CD4-positive, alpha-beta T cell treated with Interleukin-4 for 1 hour (primary cell): ENCODE results near the gene HOXA11.

Experiments
- DNase-seq, 2 donors: peaks; one replicate each; pipeline ENCODE4 v3.0.0-alpha.2; 2020 to 2022

Gene HOXA11

DNA sequence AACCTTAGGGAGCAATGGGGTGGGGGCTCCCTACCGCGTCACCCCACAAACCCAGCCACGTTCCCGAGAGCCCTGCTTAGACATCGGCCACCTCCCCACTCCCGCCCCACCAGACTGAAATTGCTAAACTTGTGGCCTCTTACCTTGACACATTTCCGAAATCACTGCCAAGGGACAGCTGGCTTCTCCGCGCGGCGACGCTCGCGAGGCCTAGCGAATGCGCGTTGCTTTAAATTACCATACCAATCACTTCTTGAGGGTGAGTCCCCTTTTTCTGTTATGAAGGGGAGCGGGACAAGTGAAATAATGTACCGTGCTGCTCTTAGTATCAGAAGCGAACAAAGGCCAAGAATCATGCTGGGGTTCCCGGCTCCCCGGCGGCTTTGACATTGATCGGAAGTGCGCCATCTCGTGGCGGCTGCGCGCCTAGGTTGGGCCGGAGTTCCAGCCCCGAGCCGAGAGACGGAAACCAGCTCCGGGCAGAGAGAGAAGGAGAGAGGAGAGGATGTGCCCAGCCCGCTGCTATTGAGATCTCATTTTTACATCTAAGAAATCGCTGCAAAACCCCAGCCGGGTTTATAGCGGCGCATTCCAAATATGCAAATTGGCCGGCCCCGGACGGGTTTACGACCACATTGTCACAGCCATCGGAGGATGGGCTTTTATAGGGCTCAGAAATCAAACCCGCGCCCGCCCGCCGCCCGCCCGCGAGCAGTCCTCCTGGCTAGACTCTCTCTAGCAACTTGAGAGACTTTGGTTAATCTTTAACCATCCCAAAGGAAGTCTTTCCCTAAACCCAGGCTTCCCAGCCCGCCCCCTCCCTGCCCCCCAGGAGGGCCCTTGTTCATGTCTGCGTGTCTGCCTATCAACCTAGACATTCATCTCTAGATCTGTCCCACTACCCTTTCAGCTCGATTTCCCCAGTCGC is 5.3 kb downstream of the HOXA11 start:
- DNase-seq: peak; percentile 55 to 62

DNA sequence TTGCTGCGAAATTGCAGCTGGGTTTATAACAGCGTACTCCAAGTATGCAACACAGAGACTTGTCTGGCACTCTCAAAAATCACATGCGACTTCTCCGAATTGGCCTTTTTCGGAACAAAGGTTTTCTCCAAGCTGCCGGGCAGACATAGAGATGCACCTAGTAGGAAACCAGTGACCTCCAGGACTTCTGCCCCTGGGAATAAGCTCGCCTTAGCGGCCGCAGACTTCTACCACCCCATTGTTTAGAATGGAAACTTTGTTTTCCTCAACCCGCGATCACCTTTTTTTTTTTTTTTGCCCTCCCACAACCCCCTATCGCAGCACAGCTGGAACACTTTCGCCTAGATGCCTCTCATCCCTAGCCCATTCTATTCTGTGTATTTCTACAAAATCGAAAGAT is 6.0 kb downstream of the HOXA11 start:
- no peak for DNase-seq

DNA sequence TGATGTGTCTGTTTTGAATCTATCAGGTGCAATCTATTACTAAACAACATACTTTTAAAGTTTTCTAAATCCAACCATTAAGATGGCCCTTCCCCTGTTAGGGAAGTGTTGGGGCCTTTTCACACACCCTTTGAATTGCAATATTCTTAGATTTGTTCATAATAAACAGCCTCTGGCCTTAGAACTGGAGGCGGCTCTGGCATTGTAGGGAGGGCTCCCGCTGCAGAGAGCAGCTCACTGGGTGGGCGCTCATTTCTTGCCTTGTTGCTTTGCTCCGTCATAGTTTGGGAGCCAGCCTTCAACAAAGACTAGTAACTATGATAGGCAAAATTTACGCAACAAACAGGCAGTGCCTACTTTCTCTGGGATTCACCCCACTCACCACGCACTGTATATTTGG is 6.7 kb downstream of the HOXA11 start:
- DNase-seq: no peak

GRCh38 chr7:27177795-27178320 is 7.2 kb downstream of the HOXA11 start:
- DNase-seq: no peak

DNA sequence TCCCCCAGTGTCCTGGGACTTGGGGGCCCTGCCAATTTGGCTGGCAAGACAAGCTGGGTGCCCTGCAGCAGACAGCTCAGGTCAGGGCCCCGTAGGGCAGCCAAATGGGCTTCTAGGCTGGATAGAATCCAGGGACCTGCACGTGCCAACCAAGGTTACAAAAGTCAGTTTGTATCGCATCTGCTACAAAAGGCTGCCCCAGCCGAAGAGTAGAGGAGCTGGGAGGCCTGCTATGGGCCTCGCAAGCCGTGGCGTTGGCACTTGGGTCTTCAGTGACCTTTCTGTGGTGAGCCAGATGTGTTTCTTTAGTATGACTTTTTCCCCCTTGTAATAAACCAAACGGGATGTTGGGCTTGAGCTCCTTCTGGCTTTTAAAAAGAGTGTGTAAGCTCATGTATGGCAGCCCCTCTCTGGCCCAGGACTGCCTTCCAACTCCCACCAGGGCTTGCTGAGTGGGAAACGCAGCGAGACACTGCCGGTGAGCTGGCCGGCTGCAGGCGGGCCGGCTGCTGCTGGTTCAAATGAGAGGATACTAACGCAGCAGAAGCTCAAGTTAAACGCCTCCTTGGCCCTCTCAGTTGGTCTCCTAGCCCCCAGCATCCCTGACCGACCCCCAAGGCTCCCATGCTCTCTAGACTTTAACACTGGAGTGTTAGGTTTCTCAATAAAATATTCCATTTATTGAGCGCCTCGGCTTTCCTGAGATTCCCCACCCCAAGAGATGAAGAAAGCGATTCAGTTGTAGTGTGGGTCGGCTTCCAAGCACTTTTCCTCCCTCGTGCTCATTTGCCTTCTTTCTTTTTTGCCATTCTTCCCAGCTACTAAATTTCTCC is 7.9 kb downstream of the HOXA11 start:
- peak in 1 of 2 donors; percentile 8 for DNase-seq

DNA sequence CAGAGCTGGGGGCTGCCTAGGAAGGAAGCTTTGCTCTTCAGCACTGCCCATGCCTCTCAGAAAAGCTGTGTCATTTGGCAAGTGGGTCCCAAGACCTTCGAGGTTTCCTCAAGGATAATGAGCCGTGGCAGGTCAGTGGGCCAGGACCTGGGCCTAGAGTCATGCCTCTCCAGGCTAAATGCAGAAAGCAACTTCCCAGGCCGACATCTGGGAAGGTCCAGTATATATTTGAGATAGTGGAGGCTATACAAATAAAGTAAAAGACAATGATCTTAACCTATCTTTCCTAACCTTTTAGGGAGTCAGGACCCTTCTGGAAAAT is 8.5 kb downstream of the HOXA11 start:
- no peak for DNase-seq

DNA sequence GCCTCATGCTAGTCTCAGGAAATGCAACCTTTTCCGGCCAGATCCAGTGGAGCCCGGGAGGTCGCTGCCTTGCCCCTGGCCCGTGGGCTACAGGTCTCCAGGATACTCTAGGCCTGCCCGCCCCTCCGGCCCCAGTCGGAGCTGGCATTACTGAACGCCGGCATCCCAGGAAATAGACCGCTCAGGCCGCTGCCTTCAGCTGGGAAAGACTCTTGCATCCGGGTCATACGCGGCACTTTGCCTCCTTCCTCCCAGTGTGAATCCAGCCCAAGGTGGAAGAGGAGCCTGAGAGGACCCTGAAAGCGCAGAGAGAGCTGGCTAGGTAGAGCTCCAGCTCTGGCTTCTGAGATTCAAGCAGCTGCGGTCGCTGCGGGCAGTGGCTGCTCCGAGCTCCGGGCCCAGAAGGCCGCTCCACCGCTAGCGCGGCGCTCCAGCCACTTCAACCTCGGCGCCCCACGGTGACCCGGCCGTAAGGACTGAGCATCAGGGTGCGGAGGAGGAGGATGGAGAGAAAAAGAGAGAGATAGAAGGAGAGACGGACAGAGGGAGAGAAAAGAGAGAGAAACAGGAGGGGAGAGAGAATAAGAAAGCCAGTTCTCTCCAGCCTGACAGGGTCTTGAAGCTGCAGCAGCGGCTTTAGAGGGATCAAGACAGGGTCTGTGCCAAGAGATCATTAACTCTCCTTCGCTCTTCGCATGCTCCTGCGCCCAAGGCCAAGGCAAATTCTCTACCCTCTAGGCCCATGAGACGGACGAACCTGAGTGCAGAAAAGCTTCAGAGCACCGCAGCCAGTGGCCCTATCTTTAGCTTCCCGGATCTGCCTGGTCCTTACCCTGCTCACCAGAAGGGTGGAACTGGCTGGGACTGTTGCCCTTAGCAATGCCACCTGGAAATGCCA is 9.2 kb downstream of the HOXA11 start:
- DNase-seq: peak in 1 of 2 donors; percentile 9

- DNase-seq: no peak
Observed at GRCh38 chr7:27174874-27175625, 10.0 kb downstream of the HOXA11 start.

DNA sequence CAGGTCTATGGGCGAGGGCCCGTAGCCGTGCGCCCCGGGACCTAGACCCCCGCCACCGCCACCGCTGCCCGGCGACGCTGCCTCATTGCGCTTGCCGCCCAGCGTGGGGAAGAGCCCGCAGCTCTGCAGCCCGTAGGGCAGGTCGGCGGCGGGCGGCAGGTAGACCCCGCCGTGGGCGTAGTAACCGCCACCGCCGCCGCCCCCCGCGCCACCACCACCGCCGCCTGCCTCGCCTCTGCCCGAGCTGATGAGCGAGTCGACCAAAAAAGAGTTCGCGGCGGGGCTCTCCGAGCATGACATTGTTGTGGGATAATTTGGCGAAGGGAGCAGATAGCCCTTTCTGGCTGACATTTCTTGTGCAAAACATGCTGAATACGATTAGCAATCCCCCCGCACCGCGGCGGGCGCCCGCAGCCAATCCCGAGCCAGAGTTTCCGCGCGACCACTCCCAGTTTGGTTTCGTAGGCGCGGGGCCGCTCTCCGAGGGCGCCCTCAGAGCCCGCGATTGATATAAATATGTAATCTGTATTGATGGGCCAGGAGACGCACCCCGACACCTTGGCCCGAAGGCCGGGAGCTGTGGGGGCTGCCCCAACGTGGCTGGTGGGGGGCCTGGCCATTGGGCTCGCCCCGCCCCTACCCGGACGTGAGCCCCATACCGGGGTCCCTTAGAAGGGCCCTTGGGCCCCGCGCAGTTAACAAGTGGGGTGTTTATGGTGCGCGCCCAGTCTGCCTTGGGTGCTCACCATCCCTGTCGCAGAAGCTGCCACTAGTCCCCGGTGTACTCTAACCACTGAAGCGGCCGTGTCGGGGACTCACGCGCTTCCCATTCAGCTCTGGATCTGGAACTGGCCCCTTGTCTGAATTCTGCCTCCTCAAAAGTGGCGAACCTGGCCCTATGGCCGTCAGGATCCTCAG is 10.8 kb downstream of the HOXA11 start, which contains the start of gene HOXA10:
Gene HOXA10, minus strand, starts transcription at position 365 of the 918 bp plus-strand sequence. Its CDS starts 14 bp downstream, at position 351.
- DNase-seq: peak in 1 of 2 donors; percentile 8

- DNase-seq: peak; percentile 42 to 46
Observed at GRCh38 chr7:27173511-27173955, 11.5 kb downstream of the HOXA11 start.

DNA sequence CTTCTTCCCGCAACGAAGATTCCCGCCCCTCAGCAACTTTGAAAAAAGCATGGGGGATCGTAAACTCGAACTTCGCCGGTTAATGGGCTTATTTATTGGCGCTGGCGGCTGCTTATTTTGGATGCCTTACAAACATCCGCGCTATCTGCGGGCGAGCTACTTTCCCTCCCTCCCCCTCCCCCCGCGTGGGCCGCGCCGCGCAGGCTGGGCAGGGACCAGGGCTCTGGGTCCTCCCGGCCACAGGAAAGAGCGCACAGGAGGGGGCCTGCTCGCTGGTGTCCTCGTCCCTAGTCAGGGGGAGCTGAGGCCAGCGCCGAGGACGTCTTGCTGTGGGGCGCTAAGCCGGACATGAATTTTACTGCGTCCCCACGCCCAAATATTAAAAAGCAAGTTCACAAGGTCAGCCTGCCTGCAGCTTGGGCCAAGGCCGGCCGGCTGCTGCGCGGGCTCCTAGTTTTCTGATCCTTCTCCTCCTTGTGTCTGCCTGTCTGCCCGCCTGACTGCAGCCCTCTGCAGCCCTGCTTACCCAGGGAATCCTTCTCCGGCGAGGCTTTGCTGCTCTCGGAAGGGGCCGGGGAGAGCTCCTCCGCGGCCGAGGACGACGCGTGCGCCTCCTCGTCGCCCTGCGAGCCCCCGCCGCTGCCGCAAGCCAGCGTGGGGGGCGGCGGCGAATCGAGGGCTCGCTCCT is 12.1 kb downstream of the HOXA11 start:
- DNase-seq: peak in 1 of 2 donors; percentile 11

- DNase-seq: peak in 1 of 2 donors; percentile 10
Observed at GRCh38 chr7:27172315-27172774, 12.7 kb downstream of the HOXA11 start.

DNA sequence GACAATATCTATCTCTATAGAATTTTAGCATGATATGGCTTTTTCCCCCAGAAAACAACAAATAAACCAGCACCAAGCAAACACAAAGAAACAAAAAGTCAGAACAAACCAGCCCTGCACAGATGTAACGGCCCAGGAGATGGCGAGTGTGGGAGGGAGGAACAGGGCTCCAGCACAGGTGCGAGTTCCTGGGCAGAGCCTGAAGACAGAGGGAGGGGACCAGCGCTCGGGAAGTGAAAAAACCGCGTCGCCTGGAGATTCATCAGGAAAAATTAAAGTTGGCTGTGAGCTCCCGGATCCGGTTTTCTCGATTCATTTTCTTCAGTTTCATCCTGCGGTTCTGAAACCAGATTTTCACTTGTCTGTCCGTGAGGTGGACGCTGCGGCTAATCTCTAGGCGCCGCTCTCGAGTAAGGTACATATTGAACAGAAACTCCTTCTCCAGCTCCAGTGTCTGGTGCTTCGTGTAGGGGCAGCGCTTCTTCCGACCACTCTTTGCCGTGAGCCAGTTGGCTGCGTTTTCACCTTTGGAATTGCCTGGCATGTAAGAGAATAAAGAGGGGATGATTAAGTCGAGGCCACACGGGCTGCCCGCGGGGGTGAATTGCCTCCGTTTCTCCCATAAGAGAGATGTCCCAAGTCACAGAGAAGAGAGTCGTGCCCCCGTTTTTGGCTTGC is 13.3 kb downstream of the HOXA11 start:
- peak in 1 of 2 donors; percentile 10 for DNase-seq

DNA sequence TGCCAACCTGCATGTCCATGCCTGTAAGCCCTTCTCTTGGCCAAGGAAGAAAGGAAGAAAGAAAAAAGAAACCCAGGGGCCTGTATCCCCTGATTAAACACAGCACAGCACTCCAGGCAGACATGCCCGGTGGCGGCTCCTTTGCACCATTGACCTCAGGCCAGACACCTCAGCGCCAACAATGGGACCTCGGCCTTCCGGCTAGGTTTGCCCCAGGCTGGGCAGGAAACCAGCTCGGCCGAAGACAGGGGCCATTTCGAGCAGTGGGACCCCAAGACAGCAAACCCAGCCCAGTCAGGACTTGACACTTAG is 13.8 kb downstream of the HOXA11 start:
- DNase-seq: peak in 1 of 2 donors; percentile 11

- DNase-seq: no peak
Observed at GRCh38 chr7:27170426-27171324, 14.4 kb downstream of the HOXA11 start.

DNA sequence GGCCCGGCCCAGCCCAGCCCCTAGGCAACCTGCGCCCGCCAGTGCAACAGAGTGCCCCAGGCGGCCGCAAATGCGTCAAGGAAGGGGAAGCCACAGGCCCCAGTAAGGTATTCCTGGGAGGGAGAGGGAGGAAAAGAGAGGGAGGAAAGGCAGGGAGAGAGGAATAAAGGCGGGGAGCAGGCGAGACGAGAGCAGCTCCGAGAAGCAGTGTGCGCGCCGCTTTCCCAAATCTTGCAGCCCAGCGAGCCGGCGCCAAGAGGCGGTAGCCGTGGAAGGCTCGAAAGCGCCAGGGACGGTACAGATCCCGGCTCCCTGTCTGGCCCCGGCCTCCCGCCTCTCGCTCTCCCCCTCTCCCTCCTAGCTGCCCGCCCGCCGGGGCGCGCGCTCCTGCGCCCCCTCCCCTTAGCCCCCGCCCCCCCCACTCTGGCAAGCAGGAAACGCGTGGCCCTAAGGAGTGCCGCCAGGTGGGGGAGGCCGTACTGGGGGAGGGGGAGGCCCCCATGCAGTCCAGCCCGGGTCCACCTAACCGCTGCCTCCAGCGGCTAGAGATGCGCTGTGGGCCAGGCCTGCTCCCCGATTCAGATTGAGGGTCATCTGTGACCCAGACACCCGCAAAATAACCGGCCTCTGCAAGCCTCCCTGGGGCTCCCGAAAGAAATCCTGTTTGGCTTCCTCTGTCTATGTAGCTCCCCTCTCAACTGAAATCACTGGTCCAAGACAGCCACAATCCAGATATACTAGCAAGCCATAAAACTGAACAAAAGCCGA is 15.2 kb downstream of the HOXA11 start:
- DNase-seq: no peak

DNA sequence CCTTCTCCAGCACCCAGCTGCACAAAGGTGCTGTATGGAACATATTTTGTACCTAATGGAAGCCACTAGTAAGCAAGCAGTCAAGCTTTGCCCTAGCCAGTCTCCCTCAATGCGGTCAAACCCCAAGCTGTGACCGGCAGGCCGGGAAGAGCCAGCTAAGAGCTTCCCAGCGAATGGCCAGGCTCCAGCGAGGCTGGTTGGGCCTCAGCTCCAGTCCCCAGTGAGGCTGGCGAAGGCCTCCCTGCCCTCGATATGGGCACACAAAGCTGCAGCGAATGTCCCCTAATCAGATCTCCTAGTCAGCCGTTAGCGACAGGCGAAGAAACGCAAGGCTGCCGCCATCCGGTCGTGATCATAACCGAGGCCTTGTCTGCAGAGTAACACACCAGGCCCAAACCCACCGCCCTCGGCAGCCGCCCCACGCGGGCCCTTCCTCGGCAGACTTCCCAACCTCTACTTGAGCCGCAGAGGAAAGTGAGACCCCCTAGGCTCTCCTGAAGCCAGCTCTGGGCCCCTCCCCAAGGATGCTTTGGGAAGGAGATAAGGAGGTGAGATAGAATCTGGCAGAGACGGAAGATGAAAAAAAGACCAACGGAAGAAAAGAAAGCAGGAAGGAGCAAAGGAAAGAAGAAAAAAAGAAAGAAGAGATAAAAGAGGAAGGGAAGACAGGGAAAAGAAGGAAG is 16.6 kb downstream of the HOXA11 start:
- no peak for DNase-seq
